ENCODE data around the gene CFAP299. TPM values are rescaled to one million over a fixed set of nuclear protein-coding genes. Genes with fewer than 3 reads are reported as not detected.
"Not testable (repeated sequence)": the region's sequence is repeated elsewhere in the genome, so short reads cannot be mapped to it uniquely, and the experiment has no call there.

CFAP299 gene
- total and polyA plus RNA-seq, 2 of the 13 experiments (the other 11 are each of a cell fraction or from before 2014, with no cell fraction given), result not detected

- in situ Hi-C loops (cut with HindIII; ENCODE audit: extremely low pct_ligation_motif_present, low pct_unique_long_range_greater_than_20kb), result no loop called here
- WGBS (ENCODE audit: low lambda C conversion rate), result 2% methylated on average over 2 of the region's 2 CpGs
- H3K4me2 ChIP-seq (ENCODE audit: low read depth, low read length), result no peak overlapping the region
- no peak for ATAC-seq
- no peak overlapping the region for H3K9ac ChIP-seq (ENCODE audit: insufficient read depth, low read depth, low read length)
- H4K20me1 ChIP-seq (ENCODE audit: insufficient read depth, low read length), result no peaks in the 10 kb centered on the region
- intact Hi-C loops (cut with micrococcal nuclease; ENCODE audit: unreplicated experiment), result no loop called here
- no peak overlapping the region for H3K4me3 ChIP-seq (replicated peaks in 1 of 3; ENCODE audit: insufficient read depth in 1 of 3, low read depth in 2 of 3, low read length in 3 of 3)
- CTCF ChIA-PET (ENCODE audit: low intra/inter-chr PET ratio, low total read pairs), result no interaction called here
- TF ChIP-seq MIER2 (CRISPR knock-in tag; IDR thresholded peaks at IDR 0.05) (no peak), MYPOP (CRISPR knock-in tag; IDR thresholded peaks at IDR 0.05) (no peak), ZFP36L1 (CRISPR knock-in tag; IDR thresholded peaks at IDR 0.05) (no peak), KLF13 (CRISPR knock-in tag; IDR thresholded peaks at IDR 0.05) (no peak), TCF12 (IDR thresholded peaks at IDR 0.05) (no peak), TCF12 (CRISPR knock-in tag; IDR thresholded peaks at IDR 0.05) (no peak), ZNF792 (CRISPR knock-in tag; IDR thresholded peaks at IDR 0.05) (no peak), RARG (CRISPR knock-in tag; IDR thresholded peaks at IDR 0.05; ENCODE audit: low read depth) (no peak), CC2D1A (CRISPR knock-in tag; IDR thresholded peaks at IDR 0.05) (no peak), MAFF (IDR thresholded peaks at IDR 0.05; ENCODE audit: low read depth, low read length) (no peak), CTCF (CRISPR knock-in tag; IDR thresholded peaks at IDR 0.05) (no peak), PRDM15 (CRISPR knock-in tag; IDR thresholded peaks at IDR 0.05) (no peak), RXRA (CRISPR knock-in tag; IDR thresholded peaks at IDR 0.05) (no peak), ZNF660 (CRISPR knock-in tag; IDR thresholded peaks at IDR 0.05; ENCODE audit: borderline replicate concordance, low read depth) (no peak), FOSL2 (CRISPR knock-in tag; IDR thresholded peaks at IDR 0.05) (no peak)
- no peaks in the 10 kb centered on the region for H3K36me3 ChIP-seq (replicated peaks in 1 of 2; ENCODE audit: control insufficient read depth in 1 of 2, insufficient read depth in 2 of 2, low read length in 2 of 2)
- no peak for FAIRE-seq
- H3K27me3 ChIP-seq (ENCODE audit: control insufficient read depth in 1 of 2, insufficient read depth in 2 of 2, low read length in 2 of 2), result no peaks in the 10 kb centered on the region; a peak in 1 of 5 replicates
- no peaks in the 10 kb centered on the region for H3K9me3 ChIP-seq (ENCODE audit: low read length)
- no peaks in the 10 kb centered on the region for H3K4me1 ChIP-seq (ENCODE audit: insufficient read depth, low read length)
- no peak overlapping the region for H3K27ac ChIP-seq (ENCODE audit: extremely low read length, insufficient read depth, low read length)
- H2AFZ ChIP-seq (ENCODE audit: low read length), result no peak overlapping the region
- no peak for DNase-seq (ENCODE audit: low spot score)
- H3K79me2 ChIP-seq (ENCODE audit: insufficient read depth, low read length), result no peaks in the 10 kb centered on the region
- no TSS peak for BruUV-seq (replicated peaks)
- POLR2A ChIA-PET, result no interaction called here
These were observed 320.1 kb downstream of the CFAP299 start for GRCh38 chr4:80655662-80656061.

GRCh38 chr4:80670118-80670517, 334.6 kb downstream of the CFAP299 start:
- H3K4me3 ChIP-seq (replicated peaks in 1 of 3; ENCODE audit: insufficient read depth in 1 of 3, low read depth in 2 of 3, low read length in 3 of 3); POLR2A ChIA-PET; FAIRE-seq; H4K20me1 ChIP-seq (ENCODE audit: insufficient read depth, low read length); H3K79me2 ChIP-seq (ENCODE audit: insufficient read depth, low read length); H3K4me1 ChIP-seq (ENCODE audit: insufficient read depth, low read length); BruUV-seq (replicated peaks); DNase-seq (ENCODE audit: low spot score); CTCF ChIA-PET (ENCODE audit: low intra/inter-chr PET ratio, low total read pairs); H3K27ac ChIP-seq (ENCODE audit: extremely low read length, insufficient read depth, low read length); ATAC-seq; H3K27me3 ChIP-seq (ENCODE audit: control insufficient read depth in 1 of 2, insufficient read depth in 2 of 2, low read length in 2 of 2); H3K9me3 ChIP-seq (ENCODE audit: low read length); H3K36me3 ChIP-seq (replicated peaks in 1 of 2; ENCODE audit: control insufficient read depth in 1 of 2, insufficient read depth in 2 of 2, low read length in 2 of 2); H2AFZ ChIP-seq (ENCODE audit: low read length); H3K4me2 ChIP-seq (ENCODE audit: low read depth, low read length); H3K9ac ChIP-seq (ENCODE audit: insufficient read depth, low read depth, low read length); in situ Hi-C loops (cut with HindIII; ENCODE audit: extremely low pct_ligation_motif_present, low pct_unique_long_range_greater_than_20kb); intact Hi-C loops (cut with micrococcal nuclease; ENCODE audit: unreplicated experiment): not testable (repeated sequence)
- WGBS (ENCODE audit: low lambda C conversion rate), result 48% methylated on average over 3 of the region's 3 CpGs

All from HepG2 (cell line).